WTC11 (cell line): Measurements from ENCODE around the gene ADARB2.

ENCODE experiments used
- SP1 ChIP-seq: sonication (generic); formaldehyde crosslinking; conservative IDR thresholded peaks from 2 replicates; pipeline ENCODE4 v1.8.1; 2022; ENCODE audit warnings: missing genetic modification reagents
- TF ChIP-seq, protein P1 (sequence below): fragments of 200-600 bp; IDR thresholded peaks from 2 replicates; pipeline ENCODE4 v1.8.0; 2022; ENCODE audit warnings: antibody characterized with exemption

DNA sequence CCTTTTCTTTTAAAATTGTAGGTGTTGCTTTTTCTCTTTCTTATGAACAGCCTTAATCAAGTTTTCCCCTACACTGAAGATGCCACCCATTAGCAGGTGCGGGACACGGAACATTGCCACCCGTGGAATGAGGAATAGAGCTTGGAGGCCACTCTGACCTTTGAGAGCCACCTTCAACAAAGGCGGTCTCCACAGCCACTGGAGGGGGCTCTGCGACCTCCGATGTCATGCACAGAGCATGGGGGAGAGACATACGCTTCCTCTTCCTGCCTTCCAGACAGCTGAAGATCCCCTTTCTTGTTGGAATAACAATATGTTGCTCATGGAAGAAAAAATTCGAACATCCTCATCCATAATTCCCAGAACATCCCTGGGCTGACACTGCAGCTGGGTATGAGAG is 39.1 kb downstream of the ADARB2 start:
- TF ChIP-seq, protein P1, sequence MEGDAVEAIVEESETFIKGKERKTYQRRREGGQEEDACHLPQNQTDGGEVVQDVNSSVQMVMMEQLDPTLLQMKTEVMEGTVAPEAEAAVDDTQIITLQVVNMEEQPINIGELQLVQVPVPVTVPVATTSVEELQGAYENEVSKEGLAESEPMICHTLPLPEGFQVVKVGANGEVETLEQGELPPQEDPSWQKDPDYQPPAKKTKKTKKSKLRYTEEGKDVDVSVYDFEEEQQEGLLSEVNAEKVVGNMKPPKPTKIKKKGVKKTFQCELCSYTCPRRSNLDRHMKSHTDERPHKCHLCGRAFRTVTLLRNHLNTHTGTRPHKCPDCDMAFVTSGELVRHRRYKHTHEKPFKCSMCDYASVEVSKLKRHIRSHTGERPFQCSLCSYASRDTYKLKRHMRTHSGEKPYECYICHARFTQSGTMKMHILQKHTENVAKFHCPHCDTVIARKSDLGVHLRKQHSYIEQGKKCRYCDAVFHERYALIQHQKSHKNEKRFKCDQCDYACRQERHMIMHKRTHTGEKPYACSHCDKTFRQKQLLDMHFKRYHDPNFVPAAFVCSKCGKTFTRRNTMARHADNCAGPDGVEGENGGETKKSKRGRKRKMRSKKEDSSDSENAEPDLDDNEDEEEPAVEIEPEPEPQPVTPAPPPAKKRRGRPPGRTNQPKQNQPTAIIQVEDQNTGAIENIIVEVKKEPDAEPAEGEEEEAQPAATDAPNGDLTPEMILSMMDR = no peak
- TF ChIP-seq SP1 = no peak
